K562 (cell line): ENCODE measurements around the gene EPOP. TPM values are rescaled to one million over a fixed set of nuclear protein-coding genes. Genes with fewer than 3 reads are reported as not detected.
A peak's percentile ranks its signal among the peaks of the same experiment; 100 is the strongest.

Experiments used
- CBX5 ChIP-seq: IDR thresholded peaks from 2 replicates; pipeline ENCODE4 v1.6.1; 2014; ENCODE audit warnings: low read depth, borderline replicate concordance
- E4F1 ChIP-seq: fragments of 250-450 bp; sonication (Bioruptor Pico); IDR thresholded peaks from 2 replicates; pipeline ENCODE4 v1.5.0; 2021; ENCODE audit warnings: mild to moderate bottlenecking, borderline replicate concordance
- EGR1 ChIP-seq: fragments of 450-650 bp; conservative IDR thresholded peaks from 2 replicates; pipeline ENCODE4 v1.6.1; 2017; ENCODE audit warnings: mild to moderate bottlenecking
- FOXJ3 ChIP-seq: sonication (generic); formaldehyde crosslinking; IDR thresholded peaks from 2 replicates; pipeline ENCODE4 v1.4.0; 2020; ENCODE audit warnings: mild to moderate bottlenecking, missing genetic modification reagents
- HOXB6 ChIP-seq: fragments of 250-450 bp; sonication (Bioruptor Pico); IDR thresholded peaks from 2 replicates; pipeline ENCODE4 v1.5.1; 2022; ENCODE audit warnings: mild to moderate bottlenecking, borderline replicate concordance
- MAZ ChIP-seq, 2 experiments: fragments of 450-650 bp in 1 of 2; sonication (generic) in 1 of 2; formaldehyde crosslinking; IDR thresholded peaks in 1 of 2; conservative IDR thresholded peaks in 1 of 2; 2 replicates each; pipeline versions ENCODE4 v1.4.0 to v1.5.0; 2020; ENCODE audit warnings: mild to moderate bottlenecking in 1 of 2, missing genetic modification reagents in 1 of 2
- MBD2 ChIP-seq: sonication (generic); IDR thresholded peaks from 2 replicates; pipeline ENCODE4 v1.6.1; 2016; ENCODE audit warnings: low read depth, borderline replicate concordance
- MEIS2 ChIP-seq: fragments of 450-650 bp; IDR thresholded peaks from 2 replicates; pipeline ENCODE4 v1.6.1; 2014; ENCODE audit warnings: mild to moderate bottlenecking; ENCODE audit not compliant: partially characterized antibody
- PRMT5 ChIP-seq: sonication (generic); formaldehyde crosslinking; IDR thresholded peaks from 2 replicates; pipeline ENCODE4 v1.5.0; 2020; ENCODE audit warnings: missing genetic modification reagents
- RBFOX2 ChIP-seq: fragments of 200-400 bp; formaldehyde crosslinking; IDR thresholded peaks from 2 replicates; pipeline ENCODE4 v1.6.1; 2017; ENCODE audit warnings: low read depth, mild to moderate bottlenecking, low read length, moderate library complexity
- RFX1 ChIP-seq: fragments of 450-650 bp; IDR thresholded peaks from 2 replicates; pipeline ENCODE4 v1.6.1; 2016; ENCODE audit warnings: mild to moderate bottlenecking, moderate library complexity
- SIN3A ChIP-seq, 2 experiments: fragments of 150-350 bp in 1 of 2; IDR thresholded peaks; 2 replicates each; pipeline ENCODE4 v1.6.1; 2011 to 2016; ENCODE audit warnings: borderline replicate concordance in 2 of 2, low read depth in 2 of 2, low read length in 2 of 2, mild to moderate bottlenecking in 2 of 2, moderate library complexity in 2 of 2; ENCODE audit not compliant: control insufficient read depth in 1 of 2
- SP2 ChIP-seq: IDR thresholded peaks from 2 replicates; pipeline ENCODE4 v1.6.1; 2011; ENCODE audit warnings: mild to moderate bottlenecking, low read depth, low read length, moderate library complexity; ENCODE audit not compliant: poor library complexity, severe bottlenecking; ENCODE audit errors: extremely low read depth
- ZC3H11A ChIP-seq: IDR thresholded peaks from 2 replicates; pipeline ENCODE4 v1.6.1; 2012; ENCODE audit warnings: low read depth, low read length, improper control_type of control experiment
- ZNF165 ChIP-seq: fragments of 250-450 bp; sonication (Bioruptor Pico); IDR thresholded peaks from 2 replicates; pipeline ENCODE4 v1.4.0; 2020; ENCODE audit warnings: borderline replicate concordance
- ZNF785 ChIP-seq: fragments of 250-450 bp; sonication (Bioruptor Pico); IDR thresholded peaks from 2 replicates; pipeline ENCODE4 v1.4.0; 2020; ENCODE audit warnings: mild to moderate bottlenecking
- polyA plus RNA-seq, 8 experiments: library from polyadenylated mRNA; depleted of rRNA in 4 of 8; stranded (reverse) in 5 of 8; unstranded in 3 of 8; fragments of >200 nt; fragmentation: Nextera tagmentation in 2 of 8; fragmentation: Illumina TruSeq in 1 of 8; extraction: Ambion mirVana in 2 of 8; extraction: Trizol in 1 of 8; gene quantifications; 2 replicates each; pipeline versions ENCODE4 v1.2.1 to v1.2.3, GENCODE V29; 2011 to 2014; ENCODE audit warnings: inconsistent platforms in 1 of 8, missing spikeins in 1 of 8
- total RNA-seq, 7 experiments: library from RNA; depleted of rRNA in 6 of 7; stranded (reverse); fragments of >200 nt in 6 of 7; fragmentation: Illumina TruSeq in 2 of 7; extraction: Trizol in 2 of 7; gene quantifications; 2 replicates each; pipeline versions ENCODE4 v1.2.1 to v1.2.3, GENCODE V29; 2011 to 2021; ENCODE audit warnings: low replicate concordance in 1 of 7
- TF ChIP-seq, protein P1 (sequence below): fragments of 450-650 bp; IDR thresholded peaks from 2 replicates; pipeline ENCODE4 v1.6.1; 2017; ENCODE audit warnings: antibody characterized with exemption
- TF ChIP-seq, protein P2 (sequence below): sonication (generic); formaldehyde crosslinking; IDR thresholded peaks from 2 replicates; pipeline ENCODE4 v1.8.1; 2023; ENCODE audit warnings: mild to moderate bottlenecking, missing genetic modification reagents
- TF ChIP-seq, protein P3 (sequence below): fragments of 450-650 bp; conservative IDR thresholded peaks from 2 replicates; pipeline ENCODE4 v1.6.1; 2016; ENCODE audit warnings: missing genetic modification characterization, low read depth, mild to moderate bottlenecking, control low read depth, missing compliant biosample characterization

Gene EPOP
- total and polyA plus RNA-seq, 9 of the 15 experiments (the other 6 are each of a cell fraction or from before 2014, with no cell fraction given): 0.41 to 10.6 (median 4.6) TPM

DNA sequence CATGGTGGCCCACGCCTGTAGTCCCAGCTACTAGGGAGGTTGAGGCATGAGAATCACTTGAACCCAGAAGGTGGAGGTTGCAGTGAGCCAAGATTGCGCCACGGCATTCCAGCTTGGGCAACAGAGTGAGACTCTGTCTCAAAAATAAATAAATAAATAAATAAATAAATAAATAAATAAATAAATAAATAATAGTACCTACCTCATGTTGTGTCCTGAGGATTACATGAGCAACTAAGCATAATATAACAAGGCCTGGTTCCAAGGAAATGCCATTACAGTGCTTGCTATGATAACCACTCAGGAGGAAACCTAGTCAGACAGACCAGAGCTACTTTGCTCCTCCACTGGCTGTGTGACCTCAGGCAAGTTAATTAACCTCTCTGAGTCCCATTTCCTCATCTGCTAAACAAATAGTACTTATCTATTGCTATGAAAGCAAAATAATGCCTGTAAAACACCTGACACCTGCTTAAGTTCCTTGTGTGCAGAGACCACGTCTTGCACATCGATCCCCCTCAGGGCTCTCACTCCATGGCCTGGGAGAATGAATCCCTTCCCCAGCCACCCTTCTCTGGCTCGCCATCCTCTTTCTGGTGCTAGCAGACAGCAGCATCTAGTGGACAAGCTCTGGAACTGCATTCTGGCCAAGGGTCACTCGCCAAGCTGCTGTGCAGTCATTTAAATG, 7.5 kb downstream of the EPOP start (continued):
- TF ChIP-seq, protein P1, sequence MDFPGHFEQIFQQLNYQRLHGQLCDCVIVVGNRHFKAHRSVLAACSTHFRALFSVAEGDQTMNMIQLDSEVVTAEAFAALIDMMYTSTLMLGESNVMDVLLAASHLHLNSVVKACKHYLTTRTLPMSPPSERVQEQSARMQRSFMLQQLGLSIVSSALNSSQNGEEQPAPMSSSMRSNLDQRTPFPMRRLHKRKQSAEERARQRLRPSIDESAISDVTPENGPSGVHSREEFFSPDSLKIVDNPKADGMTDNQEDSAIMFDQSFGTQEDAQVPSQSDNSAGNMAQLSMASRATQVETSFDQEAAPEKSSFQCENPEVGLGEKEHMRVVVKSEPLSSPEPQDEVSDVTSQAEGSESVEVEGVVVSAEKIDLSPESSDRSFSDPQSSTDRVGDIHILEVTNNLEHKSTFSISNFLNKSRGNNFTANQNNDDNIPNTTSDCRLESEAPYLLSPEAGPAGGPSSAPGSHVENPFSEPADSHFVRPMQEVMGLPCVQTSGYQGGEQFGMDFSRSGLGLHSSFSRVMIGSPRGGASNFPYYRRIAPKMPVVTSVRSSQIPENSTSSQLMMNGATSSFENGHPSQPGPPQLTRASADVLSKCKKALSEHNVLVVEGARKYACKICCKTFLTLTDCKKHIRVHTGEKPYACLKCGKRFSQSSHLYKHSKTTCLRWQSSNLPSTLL: no peak
- TF ChIP-seq MAZ (CRISPR knock-in tag; conservative IDR thresholded peaks at IDR 0.05 in 1 of 2, IDR thresholded peaks at IDR 0.05 in 1 of 2) (peak in 1 of 2 experiments; percentile 44; a peak in 1 of 4 replicates), MBD2 (no peak), RBFOX2 (no peak), CBX5 (no peak), PRMT5 (CRISPR knock-in tag) (no peak), MEIS2 (no peak), SP2 (no peak), RFX1 (no peak), EGR1 (no peak), SIN3A (IDR thresholded peaks at IDR 0.05; ENCODE audit: borderline replicate concordance in 2 of 2, control insufficient read depth in 1 of 2, low read depth in 2 of 2, low read length in 2 of 2) (no peak), ZNF785 (CRISPR knock-in tag) (no peak), HOXB6 (CRISPR knock-in tag) (no peak), E4F1 (no peak), ZC3H11A (peak; percentile 54), ZNF165 (CRISPR knock-in tag) (no peak), FOXJ3 (CRISPR knock-in tag) (no peak)
- TF ChIP-seq, protein P2, sequence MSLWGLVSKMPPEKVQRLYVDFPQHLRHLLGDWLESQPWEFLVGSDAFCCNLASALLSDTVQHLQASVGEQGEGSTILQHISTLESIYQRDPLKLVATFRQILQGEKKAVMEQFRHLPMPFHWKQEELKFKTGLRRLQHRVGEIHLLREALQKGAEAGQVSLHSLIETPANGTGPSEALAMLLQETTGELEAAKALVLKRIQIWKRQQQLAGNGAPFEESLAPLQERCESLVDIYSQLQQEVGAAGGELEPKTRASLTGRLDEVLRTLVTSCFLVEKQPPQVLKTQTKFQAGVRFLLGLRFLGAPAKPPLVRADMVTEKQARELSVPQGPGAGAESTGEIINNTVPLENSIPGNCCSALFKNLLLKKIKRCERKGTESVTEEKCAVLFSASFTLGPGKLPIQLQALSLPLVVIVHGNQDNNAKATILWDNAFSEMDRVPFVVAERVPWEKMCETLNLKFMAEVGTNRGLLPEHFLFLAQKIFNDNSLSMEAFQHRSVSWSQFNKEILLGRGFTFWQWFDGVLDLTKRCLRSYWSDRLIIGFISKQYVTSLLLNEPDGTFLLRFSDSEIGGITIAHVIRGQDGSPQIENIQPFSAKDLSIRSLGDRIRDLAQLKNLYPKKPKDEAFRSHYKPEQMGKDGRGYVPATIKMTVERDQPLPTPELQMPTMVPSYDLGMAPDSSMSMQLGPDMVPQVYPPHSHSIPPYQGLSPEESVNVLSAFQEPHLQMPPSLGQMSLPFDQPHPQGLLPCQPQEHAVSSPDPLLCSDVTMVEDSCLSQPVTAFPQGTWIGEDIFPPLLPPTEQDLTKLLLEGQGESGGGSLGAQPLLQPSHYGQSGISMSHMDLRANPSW (CRISPR knock-in tag): no peak
- TF ChIP-seq, protein P3, sequence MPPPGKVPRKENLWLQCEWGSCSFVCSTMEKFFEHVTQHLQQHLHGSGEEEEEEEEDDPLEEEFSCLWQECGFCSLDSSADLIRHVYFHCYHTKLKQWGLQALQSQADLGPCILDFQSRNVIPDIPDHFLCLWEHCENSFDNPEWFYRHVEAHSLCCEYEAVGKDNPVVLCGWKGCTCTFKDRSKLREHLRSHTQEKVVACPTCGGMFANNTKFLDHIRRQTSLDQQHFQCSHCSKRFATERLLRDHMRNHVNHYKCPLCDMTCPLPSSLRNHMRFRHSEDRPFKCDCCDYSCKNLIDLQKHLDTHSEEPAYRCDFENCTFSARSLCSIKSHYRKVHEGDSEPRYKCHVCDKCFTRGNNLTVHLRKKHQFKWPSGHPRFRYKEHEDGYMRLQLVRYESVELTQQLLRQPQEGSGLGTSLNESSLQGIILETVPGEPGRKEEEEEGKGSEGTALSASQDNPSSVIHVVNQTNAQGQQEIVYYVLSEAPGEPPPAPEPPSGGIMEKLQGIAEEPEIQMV (tag): no peak
